ENCODE results near the gene LMF1.

DNA sequence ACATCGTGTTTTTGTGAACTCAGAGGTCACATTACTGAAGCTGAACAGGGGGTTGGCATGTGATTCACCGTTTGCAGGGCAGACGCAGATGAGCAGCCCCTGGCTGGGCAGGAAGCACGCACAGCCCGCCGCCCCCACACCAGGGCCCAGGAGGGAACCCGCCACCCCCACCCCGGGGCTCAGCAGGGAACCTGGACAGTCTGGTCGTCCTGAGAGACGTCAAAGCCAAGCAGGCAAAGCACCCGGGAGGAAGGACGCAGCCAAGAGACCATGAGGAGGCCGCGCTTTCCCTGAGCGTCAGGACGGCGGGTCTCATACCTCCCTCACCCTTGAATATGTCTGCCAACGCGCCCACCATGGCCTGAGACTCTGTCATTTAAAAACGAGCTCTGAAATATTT lies 60.6 kb downstream of the LMF1 start:
- TF ChIP-seq, protein P1, sequence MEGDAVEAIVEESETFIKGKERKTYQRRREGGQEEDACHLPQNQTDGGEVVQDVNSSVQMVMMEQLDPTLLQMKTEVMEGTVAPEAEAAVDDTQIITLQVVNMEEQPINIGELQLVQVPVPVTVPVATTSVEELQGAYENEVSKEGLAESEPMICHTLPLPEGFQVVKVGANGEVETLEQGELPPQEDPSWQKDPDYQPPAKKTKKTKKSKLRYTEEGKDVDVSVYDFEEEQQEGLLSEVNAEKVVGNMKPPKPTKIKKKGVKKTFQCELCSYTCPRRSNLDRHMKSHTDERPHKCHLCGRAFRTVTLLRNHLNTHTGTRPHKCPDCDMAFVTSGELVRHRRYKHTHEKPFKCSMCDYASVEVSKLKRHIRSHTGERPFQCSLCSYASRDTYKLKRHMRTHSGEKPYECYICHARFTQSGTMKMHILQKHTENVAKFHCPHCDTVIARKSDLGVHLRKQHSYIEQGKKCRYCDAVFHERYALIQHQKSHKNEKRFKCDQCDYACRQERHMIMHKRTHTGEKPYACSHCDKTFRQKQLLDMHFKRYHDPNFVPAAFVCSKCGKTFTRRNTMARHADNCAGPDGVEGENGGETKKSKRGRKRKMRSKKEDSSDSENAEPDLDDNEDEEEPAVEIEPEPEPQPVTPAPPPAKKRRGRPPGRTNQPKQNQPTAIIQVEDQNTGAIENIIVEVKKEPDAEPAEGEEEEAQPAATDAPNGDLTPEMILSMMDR (IDR thresholded peaks at IDR 0.05) = no peak
- no peak for TF ChIP-seq POLR2A (IDR thresholded peaks at IDR 0.05)
